ENCODE results near the gene DRC7.
"Not testable (repeated sequence)": the region's sequence is repeated elsewhere in the genome, so short reads cannot be mapped to it uniquely, and the experiment has no call there.

DRC7 gene

DNA sequence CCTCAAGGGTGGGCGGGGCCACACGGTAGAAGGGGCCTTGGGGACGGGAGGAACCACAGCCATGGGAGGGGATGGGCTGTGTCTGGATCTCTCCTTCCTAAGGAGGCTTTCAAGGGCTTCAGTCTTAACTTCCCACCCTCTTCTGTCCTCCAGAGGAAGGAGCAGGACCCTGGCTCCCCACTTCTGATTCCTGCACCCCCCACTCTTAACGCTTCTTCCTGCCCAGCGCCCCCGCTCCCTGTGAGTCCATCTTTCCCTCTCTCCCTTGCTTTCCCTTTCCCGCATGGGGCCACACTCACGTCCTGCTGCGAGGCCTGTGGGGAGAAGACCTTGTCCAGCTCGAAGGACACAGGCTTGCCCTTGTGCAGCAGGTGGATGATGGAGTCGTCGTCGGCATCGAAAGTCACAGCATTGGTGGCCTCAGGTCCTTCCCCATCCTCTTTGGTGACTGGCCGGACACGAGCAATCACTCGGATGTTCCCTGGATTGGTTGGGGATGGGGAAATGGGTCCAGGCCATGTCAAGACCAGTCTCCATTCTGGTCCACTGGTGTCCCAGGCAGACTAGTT is 70.6 kb downstream of the DRC7 start:
- no peak for DNase-seq

GRCh38 chr16:57766714-57767348 is 72.2 kb downstream of the DRC7 start:
- DNase-seq: no peak

DNA sequence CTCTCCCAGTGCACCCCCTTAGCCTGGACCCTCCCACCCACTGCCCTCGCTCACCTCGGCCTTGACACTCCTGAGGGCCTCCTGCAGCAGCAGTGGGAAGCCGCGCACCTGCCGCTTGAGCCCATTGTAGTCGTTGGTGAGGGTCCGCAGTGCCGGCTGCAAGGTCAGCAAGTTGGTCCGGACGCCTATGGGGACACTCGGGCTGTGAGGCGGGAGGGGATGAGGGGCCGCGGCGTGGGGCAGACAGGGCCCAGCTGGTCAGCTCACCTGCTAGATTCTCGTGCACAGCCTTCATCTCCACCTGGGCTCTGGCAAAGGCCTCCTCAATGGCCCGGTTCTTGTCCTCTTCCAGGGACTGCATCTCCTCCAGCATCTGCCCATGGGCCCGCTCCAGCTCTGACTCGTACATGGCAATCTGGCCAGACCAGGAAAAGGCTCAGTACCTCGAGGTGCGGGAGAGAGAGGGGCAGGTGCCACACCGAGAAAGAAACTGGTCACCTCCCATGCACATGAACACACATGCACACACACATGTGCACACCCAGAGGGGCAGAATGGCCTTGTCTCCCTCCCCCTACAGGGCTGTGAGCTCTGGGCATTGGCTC is 75.0 kb downstream of the DRC7 start:
- DNase-seq: no peak

DNA sequence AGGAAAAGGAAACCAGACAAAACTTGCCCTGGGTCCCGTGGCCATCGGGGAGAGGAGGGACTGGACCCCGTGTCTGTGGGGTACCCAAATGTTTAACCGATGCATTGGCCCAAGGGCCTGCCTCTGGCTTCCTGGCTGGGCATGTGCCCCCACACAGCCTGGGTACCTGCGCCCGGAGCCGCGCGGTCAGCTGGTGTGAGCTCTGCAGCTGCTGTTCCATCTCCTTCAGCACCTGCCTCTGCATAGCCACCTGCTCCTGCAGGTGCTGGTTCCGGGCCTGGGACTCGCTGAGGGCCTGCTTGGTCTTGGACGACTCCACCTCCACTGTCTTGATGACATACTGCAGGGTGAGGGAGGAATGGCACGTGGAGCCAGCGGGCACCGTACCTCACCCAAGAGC is 75.8 kb downstream of the DRC7 start:
- no peak for DNase-seq

- DNase-seq: no peak
Measured at GRCh38 chr16:57771141-57771785, 76.7 kb downstream of the DRC7 start.

- DNase-seq: no peak
Measured at GRCh38 chr16:57773019-57773418, 78.4 kb downstream of the DRC7 start.

GRCh38 chr16:57773655-57774295 is 79.2 kb downstream of the DRC7 start:
- DNase-seq: no peak

DNA sequence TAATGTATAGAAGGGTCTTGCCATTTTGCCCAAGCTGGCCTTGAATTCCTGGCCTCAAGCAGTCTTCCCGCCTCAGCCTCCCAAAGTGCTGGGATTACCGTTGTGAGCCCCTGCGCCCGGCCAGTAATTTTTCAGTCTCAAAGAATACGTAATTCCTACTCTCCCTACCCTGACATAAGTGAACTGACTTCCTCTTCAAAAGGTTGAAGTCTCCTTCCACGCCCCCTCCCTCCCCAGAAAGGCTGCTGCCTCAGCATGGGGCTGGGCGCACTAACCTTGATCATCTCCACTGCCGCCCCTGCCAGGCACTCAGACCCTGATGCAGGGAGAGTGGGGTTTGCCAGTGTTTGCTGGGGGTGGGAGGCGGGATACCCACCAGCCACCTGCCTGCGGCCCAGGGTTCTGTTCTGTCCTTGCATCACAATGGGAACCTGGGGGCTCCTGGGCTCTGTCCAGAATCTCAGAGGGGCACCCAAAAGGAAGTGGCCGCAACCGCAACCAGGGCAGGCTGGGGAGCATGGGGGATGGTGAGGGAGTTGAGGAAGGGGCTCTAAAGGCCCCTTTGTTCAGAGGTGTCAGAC is 80.2 kb downstream of the DRC7 start:
- no peak for DNase-seq

DNA sequence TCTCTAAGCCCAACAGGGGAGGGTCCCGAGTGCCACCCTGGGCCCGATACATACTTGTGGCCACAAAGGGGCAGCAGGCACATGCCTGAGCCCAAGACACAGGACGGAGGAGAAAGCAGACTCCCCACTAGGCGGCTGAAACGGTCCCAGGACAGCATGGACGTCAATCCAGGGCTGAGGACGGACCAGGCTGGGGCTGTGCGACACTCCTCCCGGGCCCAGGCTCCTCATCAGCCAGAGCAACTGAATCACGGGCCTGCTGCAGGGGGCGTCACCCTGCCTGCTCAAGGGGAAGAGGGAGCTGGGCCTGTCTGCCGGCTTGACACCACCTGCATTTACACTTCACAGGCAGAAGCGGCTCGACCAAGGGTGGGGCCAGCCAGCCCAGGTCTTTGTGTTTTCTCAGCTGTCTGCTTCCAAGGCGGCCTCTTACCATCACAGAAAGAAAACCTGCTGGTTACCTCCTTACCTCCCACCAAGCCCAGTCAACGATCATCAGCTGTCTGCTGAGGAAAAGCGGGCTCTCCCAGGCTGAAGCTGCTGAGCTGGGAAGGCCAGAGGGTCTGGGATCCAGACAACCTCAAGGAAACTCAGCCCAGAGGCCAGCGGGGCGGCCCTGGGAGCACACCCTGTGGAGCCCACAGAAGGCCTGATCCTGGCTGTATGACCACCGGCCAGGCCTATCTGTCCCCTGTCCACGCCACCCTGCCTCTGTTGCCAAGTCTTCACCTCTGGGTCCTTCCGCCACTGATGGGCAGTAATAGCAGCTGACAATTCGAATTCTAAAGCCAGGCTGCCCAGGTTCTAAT is 81.3 kb downstream of the DRC7 start:
- DNase-seq: no peak

GRCh38 chr16:57778658-57779057 is 84.1 kb downstream of the DRC7 start:
- DNase-seq: no peak

GRCh38 chr16:57779836-57780235 is 85.2 kb downstream of the DRC7 start:
- DNase-seq: not testable (repeated sequence)

DNA sequence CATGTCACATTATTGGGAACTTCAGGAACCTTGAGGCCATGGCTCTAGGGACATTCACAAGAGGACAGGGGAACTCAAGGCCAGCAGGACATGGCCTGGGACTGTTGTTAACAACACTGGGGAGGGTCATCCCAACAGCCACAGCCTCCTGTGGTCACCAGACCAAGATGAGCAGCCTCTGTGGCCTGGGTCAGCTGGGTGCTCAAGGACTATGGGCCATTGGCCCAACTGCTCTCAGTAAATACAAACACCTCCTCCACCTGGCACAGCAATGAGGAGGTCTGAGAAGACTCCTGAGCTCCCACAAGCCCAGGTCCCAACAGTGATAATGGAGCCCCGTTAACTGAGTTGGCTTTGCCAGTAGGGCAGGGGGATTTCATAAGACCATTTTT is 86.7 kb downstream of the DRC7 start:
- DNase-seq: no peak
